ENCODE measurements around the gene DLG2.

Gene DLG2

GRCh38 chr11:84526250-84526649 is 1100.9 kb downstream of the DLG2 start:
- DNase-seq, result no peak

- DNase-seq, result peak; percentile 51
Observed at GRCh38 chr11:84524422-84525051, 1102.6 kb downstream of the DLG2 start.

GRCh38 chr11:84522331-84522730 is 1104.8 kb downstream of the DLG2 start:
- DNase-seq, result peak; percentile 3

- peak; percentile 55 for DNase-seq
Observed at GRCh38 chr11:84518631-84519183, 1108.4 kb downstream of the DLG2 start.

- DNase-seq, result no peak
Observed at GRCh38 chr11:84514436-84514835, 1112.7 kb downstream of the DLG2 start.

GRCh38 chr11:84503503-84503902 is 1123.6 kb downstream of the DLG2 start:
- no peak for DNase-seq

- no peak for DNase-seq
Observed at GRCh38 chr11:84501750-84502149, 1125.4 kb downstream of the DLG2 start.

- DNase-seq, result no peak
Observed at GRCh38 chr11:84497981-84498411, 1129.1 kb downstream of the DLG2 start.

- no peak for DNase-seq
Observed at GRCh38 chr11:84497181-84497580, 1130.0 kb downstream of the DLG2 start.

- DNase-seq, result no peak
Observed at GRCh38 chr11:84496122-84496521, 1131.0 kb downstream of the DLG2 start.

- DNase-seq, result peak; percentile 92
Observed at GRCh38 chr11:84480131-84480530, 1147.0 kb downstream of the DLG2 start.

GRCh38 chr11:84476581-84476980 is 1150.6 kb downstream of the DLG2 start:
- peak; percentile 4 for DNase-seq

- DNase-seq, result no peak
Observed at GRCh38 chr11:84471501-84471900, 1155.6 kb downstream of the DLG2 start.

GRCh38 chr11:84468235-84468634 is 1158.9 kb downstream of the DLG2 start:
- peak; percentile 54 for DNase-seq

- DNase-seq, result peak; percentile 39
Observed at GRCh38 chr11:84465040-84465439, 1162.1 kb downstream of the DLG2 start.

GRCh38 chr11:84455691-84456090 is 1171.5 kb downstream of the DLG2 start:
- no peak for DNase-seq

GRCh38 chr11:84452211-84452610 is 1174.9 kb downstream of the DLG2 start:
- peak; percentile 73 for DNase-seq

GRCh38 chr11:84438565-84438964 is 1188.6 kb downstream of the DLG2 start:
- DNase-seq, result no peak

- peak; percentile 11 for DNase-seq
Observed at GRCh38 chr11:84437071-84437980, 1189.8 kb downstream of the DLG2 start.

GRCh38 chr11:84430661-84431060 is 1196.5 kb downstream of the DLG2 start:
- peak; percentile 73 for DNase-seq

- DNase-seq, result no peak
Observed at GRCh38 chr11:84425673-84426072, 1201.5 kb downstream of the DLG2 start.

- DNase-seq, result peak; percentile 28
Observed at GRCh38 chr11:84420271-84420670, 1206.9 kb downstream of the DLG2 start.

GRCh38 chr11:84419616-84420015 is 1207.5 kb downstream of the DLG2 start:
- DNase-seq, result peak; percentile 87

GRCh38 chr11:84414920-84415319 is 1212.2 kb downstream of the DLG2 start:
- DNase-seq, result no peak

Data from NCI-H82 (cell line).